NCI-H2107 (cell line): ENCODE data around the gene STK36.

Experiments
- DNase-seq: peaks from one replicate; lab custom pipeline; 2025; lab: John Stamatoyannopoulos, UW

Gene STK36

DNA sequence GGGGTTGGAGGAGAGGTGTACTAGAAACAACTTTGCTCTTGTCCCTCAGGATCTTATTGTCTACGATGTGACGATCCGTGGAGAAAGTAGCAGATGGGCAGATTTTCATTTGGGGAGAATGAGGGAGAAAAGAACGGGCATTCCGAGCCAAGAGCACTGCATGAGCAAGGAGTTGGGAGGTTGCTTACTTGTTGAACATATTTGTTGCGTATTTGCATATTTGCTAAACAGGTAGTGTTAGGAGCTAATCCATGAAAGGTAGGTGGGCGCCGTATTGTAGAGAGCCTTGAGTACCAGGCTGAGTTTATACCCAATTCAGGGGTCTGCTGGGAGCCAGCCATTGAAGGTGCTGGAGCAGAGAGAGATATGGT, 11.9 kb upstream of the STK36 start:
- no peak for DNase-seq

DNA sequence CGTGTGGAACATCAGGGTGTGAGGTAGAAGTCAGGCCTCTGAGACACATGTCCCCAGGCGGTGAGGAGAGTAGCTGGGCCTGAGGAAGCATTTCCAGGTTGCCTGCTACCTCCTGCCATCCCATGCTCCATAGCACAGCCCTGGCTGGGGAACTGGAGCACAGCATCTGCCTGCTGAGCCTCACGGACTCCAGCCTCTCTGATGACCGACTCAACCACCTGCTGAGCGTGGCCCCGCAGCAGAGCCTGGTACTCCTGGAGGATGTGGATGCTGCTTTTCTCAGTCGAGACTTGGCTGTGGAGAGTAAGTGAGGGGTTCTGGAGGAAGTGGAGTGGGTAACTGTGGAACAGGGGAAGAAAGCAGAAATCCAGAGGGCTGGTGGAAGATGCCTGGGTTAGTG, 9.5 kb upstream of the STK36 start:
- DNase-seq, result no peak

DNA sequence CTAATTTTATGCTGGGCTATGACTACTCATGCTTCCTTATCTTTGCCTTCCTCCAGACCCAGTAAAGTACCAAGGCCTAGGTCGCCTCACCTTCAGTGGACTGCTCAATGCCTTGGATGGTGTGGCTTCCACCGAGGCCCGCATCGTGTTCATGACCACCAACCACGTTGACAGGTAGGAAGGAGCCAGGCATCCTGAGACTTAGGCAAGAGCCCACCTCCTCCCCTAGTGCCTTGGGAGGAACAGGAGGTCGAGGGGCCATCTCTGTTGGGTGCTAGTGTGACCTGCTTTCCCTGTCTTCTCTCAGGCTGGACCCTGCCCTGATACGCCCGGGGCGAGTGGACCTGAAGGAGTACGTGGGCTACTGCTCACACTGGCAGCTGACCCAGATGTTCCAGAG, 9.1 kb upstream of the STK36 start:
- DNase-seq, result no peak

DNA sequence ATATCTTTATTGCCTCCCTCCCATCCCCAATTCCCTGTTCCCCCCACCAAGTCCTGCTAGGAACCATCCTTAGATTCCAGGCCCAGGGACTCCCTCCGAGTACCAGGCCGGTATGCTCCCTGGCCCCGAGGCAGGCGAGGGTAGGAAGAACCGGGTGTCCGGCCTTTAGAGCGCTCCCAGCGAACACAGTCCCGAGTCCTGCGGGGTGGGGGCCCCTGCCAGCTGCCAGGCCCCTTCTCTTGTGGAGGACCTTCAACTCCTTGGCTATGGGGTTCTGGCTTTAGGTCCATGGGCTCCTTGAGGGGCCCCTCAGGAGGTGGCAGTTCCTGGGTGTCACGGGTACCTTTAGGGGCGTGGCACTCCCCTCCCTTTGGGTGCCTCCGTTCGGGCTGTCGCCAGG, 8.0 kb upstream of the STK36 start:
- no peak for DNase-seq

DNA sequence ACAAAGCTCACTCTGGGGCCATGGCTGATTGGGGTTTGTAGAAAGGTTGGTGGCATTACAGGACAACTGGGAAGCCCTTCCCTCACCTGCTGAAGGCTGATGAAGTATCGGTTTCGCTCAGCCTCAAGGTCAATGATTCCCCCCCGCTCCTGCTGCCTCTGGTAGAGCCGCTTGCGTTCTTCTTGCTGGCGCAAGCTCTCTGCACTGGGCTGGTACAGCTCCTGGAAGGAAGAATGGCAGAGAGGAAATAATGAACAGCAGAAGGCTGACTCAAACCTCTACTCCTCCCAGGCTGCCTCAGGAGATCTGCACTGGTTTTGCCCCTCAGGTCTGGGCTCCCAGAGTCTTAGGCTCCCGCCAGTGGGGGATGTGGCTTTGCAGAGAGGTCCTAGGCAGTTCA, 7.2 kb upstream of the STK36 start:
- DNase-seq, result no peak

DNA sequence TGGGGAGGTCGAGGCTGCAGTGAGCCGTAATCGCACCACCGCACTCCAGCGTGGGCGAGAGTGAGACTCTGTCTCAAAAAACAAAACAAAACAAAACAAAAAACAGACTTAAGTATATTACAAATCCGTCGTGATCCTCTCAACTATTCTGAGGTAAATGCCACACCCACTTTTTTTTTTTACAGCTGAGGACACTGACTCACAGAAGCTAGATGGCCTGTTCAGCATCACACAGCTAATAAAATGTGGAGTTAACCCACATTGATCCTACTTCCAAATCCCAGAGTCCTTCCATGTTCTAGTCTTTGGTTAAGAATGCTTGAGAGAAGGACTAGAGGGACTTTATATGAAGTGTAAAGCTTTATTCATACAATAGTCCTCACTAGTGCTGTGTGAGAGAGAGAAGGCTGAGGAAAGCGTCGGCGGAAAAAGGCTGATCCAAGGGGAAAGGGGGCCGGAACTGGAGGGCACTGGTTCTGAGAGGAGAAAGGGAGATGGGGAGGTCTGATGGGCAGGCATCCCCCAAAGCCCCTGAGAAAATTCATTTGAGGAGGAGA, 711 bp upstream of the STK36 start:
- no peak for DNase-seq

DNA sequence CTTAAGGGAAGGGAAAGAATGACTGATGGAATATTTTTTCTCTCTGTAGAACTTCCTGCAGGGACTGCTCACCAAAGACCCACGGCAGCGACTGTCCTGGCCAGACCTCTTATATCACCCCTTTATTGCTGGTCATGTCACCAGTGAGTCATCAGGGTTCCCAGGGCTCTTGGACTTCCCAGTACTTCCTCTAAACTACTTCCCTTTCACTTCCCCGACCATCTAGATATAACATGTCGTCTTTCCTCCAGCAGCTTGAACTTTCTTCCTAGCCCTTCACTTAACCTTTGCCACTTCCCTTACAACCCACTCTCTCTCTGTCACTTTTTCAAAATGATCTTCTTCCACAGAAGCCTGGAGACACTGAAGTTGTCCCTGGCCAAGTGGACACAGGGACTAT, 7.2 kb downstream of the STK36 start:
- no peak for DNase-seq

DNA sequence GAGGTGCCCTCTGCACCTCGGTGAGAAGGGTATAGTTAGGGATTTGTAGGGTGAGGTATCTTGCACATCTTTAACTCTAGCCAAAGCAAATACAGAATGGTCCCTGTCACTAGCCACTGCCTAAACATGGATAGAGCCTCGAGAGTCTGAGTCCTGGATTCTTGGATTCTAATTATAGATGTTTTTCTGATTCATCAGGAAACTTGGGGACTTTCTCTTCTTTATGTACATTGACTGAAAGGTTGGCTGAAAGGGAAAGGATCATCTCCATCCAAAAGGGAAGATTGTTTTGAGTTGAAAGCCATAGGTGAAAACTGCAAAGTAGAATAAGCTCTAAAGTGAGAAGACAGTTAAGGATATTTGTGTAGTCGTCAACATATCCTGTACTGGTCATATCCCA, 8.2 kb downstream of the STK36 start:
- no peak for DNase-seq

DNA sequence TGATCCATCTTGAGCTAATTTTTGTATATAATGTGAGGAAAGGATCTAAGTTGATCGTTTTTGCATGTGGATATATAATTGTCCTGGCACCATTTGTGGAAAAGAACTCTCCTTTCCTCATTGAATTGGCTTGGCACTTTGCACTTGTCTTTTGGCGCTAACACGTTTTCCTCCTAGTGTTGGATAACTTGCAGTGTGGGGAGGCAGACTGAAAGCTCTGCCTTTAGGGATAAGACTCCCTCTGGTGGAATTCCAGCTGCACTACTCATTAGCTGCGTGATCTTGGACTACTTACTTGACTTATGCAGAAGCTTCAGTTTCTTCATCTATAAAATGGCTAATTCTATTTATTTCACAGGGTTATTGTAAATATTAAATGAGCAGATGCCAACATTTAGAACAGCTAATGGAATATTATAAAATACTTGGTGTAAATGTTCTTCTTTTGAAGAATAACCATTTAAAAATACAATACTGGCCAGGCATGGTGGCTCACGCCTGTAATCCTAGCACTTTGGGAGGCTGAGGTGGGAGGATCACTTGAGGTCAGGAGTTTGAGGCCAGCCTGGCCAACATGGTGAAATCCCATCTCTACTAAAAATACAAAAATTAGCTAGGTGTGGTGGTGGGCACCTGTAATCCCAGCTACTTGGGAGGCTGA, 15.6 kb downstream of the STK36 start:
- DNase-seq, result peak; percentile 15

DNA sequence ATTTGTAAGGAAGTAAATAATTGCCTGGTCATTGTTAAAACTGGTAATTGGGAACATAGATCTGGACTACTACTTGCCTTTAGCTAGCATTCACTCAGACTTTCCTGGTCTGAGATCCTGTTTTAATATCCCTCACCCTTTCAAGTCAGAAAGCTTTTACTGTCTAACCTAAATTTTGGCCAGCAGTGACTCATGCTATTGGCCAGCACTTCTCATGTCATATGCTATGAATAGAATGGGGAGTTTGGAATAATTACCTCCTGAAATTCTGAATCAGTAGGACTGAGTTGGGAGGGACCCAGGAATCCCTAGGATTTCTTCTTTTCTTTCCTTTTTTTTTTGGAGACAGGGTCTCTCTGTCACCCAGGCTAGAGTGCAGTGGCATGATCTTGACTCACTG, 19.3 kb downstream of the STK36 start:
- no peak for DNase-seq

DNA sequence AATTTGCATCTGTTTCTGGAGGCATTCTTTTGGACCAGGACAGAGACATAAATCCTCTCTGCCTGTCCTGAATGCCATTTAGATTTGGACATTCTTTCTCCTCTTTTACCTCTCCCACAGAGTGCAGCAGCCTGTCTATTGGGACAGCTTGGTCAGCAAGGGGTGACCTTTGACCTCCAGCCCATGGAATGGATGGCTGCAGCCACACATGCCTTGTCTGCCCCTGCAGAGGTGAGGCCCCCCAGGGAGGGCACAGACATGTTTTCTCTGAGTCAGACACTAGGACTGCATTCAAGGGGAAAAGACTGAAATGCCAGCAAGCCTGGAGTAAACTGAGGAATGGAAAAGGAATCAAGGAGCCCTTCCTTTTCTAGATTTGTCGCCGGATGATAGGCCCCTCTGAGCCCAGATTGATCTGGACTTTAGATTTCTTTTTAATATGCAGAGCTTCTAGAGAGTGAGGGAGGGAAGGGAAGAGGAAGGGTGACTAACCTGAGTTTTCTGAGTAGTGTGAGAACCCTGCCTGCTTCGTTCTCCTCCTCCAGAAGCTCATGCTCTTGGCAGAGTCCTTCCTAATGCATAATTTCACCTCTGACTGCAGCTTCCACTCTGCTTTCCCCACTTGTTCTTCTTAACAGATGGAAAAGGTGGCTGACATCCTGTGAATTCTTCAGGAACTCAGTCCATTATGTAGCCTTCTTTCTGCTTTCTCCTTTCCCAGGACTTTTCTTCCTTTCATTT, 22.7 kb downstream of the STK36 start:
- DNase-seq, result no peak

DNA sequence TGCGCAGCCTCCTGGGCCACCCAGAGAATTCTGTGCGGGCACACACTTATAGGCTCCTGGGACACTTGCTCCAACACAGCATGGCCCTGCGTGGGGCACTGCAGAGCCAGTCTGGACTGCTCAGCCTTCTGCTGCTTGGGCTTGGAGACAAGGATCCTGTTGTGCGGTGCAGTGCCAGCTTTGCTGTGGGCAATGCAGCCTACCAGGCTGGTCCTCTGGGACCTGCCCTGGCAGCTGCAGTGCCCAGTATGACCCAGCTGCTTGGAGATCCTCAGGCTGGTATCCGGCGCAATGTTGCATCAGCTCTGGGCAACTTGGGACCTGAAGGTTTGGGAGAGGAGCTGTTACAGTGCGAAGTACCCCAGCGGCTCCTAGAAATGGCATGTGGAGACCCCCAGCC, 27.0 kb downstream of the STK36 start:
- no peak for DNase-seq

DNA sequence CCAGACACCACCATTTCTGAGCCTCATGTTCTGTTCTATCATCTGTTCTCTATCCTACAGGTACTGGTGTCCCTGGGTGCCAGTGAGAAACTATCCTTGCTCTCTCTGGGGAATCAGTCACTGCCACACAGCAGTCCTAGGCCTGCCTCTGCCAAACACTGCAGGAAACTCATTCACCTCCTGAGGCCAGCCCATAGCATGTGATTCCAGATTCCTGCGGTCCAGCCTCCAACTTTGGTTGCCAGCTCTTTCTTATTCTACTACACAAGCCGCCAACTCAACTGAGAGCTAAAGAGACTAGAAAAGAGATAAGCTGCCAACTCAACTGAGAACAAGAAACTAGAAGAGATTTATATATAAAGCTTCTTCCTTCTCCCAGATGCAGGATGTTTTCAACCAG, 29.9 kb downstream of the STK36 start:
- DNase-seq, result no peak

DNA sequence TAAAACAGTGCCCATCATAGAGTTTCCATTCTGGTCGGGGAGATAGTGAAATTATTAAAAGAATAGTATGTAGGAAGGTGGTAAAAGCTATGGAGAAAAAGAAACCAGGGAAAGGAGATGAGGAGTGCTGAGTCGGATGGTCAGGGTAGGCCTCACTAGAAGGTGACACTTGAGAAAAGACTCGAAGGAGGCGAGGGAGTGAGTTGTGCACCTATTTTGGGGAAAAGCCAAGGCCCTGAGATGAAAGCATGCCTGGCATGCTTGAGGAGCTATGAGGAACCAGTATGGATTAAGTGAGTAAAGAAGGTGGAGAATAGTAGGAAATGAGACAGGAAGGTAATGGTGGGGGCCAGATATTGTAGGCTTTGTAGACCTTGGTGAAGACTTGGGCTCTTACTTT, 31.5 kb downstream of the STK36 start:
- DNase-seq, result no peak

DNA sequence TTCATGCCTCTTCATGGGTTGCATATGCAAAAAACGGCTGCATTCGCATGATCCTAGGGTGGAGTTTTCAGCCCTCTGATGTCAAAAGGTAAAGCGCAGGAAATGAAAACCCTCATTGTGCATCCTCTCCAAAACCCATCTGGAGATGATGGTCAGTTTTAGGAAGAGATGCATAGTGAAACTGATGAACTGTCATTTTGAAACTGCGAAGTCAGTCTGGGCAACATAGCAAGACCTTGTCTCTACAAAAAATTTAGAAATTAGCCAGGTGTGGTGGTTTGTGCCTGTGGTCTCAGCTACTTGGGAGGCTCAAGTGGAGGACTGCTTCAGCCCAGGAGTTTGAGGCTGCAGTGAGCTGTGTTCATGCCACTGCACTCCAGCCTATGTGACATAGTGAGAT, 36.2 kb downstream of the STK36 start:
- DNase-seq, result no peak

DNA sequence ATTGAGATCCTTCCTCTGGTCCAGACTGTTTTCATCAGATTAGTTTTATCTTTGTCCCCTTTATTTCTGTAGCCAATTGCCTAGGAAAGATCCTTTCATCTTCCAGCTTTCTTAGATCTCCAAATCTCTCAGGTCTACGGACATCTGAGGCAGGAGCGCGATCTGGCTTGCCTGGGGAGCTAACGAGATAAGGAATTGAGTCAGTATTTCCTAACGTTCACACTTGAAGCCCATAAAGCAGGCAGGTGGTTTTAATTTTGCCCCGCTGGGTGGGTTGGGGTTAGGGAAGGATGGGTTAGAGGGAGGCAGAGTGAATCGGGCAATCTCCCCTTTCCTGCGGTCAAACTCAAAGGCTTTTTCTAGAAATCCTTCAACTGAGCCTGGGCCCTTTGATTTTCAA, 38.0 kb downstream of the STK36 start:
- DNase-seq, result no peak

DNA sequence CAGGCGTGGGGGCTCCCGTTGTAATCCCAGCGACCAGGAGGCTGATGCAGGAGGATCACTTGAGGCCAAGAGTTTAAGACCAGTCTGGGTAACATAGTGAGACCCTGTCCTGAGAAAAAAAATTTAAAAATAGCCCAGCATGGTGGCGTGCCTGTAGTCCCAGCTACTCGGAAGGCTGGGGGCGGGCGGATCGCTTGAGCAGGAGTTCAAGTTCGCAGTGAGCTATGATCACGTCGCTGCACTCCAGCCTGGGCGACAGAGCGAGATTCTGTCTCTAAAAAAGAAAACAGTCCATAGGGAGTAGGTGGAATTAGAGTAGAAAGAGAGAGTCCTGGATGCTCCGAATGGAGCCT, 38.4 kb downstream of the STK36 start:
- DNase-seq, result no peak

DNA sequence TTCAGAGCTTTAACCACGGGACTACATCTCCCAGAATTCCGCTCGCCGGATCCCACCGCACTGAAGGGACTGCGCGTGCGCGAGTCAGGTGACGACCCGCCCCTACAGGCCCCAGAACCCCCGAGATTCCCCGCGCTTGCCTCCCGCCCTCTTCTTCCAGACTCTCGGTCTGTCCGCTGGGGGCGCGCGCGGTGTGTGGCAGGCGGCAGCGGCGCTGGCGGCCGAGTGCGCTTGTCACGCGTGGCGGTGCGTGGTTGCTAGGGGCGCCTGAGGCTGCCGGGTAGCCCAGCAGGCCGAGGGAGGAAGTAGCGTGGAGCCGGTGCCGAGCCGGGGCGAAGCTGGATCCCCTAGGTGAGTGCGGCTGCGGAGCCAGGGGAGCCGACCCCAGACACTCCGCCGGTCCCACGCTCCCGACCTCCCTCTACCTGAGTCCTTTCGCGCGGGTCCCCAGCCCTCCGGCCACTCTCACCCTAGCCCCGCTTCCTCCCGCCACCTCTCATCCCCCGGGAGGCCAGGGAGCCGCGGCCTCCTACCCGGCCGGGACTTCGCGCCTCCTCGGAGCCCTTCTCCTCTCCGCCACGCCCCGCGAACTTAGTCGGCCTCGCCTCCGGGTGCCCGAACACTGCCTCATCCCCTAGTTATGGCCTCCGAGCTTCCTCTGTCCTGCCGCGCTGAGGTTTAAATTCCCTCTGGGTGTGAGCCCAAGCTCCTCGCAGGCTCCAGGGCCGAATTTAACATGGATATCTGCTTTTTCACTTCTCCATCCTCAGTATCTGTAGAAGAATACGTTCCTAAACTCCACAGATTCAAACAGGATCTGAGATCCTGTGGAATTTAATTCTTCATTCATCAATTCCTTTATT, 39.0 kb downstream of the STK36 start, which contains the start of gene TTLL4:
TTLL4 (plus strand) TSS at position 149 of the 863 bp plus-strand sequence. CDS start 26,842 bp downstream, outside the sequence.
- peak; percentile 89 for DNase-seq

DNA sequence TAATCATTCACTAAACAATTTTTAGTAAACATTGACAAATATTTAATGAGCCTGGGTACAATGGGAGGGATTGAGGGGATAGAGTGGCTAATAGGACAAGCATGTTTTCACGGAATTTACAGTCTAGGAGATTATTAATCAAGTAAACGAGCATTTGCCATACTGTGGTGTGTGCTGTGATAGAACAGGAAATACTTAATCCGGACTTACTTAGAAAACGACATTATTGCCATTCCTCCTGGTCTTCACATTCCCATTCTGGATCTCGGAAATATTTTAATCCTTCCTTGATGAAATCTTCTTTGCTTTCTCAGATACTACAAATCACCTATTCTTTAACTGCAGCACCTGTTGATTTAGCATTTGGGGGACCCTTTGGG, 39.7 kb downstream of the STK36 start:
- DNase-seq, result no peak

DNA sequence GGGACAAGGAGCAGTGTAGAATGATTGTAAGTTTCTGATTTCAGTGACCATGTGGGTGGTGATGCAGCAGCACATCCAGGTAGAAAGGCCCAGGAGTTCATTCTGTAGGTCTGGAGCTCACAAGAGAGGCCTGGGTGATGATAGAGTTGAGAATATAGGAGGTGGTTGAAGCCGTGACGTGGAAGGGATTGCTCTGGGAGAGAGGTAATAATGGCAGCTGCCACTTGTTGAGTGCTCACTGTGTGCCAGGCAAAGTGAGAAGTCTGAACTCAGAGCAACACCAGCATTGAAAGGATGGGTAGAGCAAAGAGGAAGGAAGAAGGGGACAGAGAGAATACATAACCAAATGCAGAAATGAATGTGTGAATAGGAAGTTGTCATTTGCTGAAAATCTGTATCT, 42.0 kb downstream of the STK36 start:
- no peak for DNase-seq

DNA sequence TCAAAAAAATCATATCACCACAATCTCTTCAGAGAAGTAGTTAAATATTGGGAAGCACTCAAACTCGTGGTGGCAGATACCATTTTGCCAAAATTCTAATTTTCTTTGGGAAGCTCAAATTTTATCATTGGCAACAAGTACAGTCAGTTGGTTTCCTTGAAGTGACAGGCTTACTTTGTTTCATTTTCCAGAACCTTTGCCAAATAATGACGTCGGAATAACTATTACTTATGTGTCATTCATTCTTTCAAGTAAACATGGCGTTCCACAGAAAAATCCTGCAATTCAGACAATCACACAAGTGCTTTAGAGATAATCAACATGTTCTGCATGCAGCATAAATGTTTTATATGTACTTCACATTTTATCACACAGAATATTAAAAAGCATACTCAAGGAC, 44.2 kb downstream of the STK36 start:
- no peak for DNase-seq

DNA sequence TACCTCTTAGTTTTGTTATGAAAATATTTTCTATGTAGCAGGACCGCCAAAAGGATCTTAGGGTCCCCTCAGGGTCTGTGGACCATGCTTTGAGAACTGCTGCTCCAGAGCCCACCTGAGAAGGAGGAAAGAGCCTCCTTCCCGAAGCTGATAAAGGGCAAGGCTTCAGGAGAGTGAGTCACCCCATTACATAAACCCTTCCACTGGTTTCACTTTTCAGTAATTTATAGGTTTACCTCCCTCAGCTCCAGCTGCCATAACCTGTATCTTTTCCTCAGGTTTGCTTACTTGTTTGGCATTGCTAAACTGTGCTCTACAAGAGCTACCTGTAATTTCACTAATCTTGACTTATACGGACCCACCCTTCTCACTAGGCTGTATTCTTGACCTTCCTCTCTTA, 45.4 kb downstream of the STK36 start:
- no peak for DNase-seq

DNA sequence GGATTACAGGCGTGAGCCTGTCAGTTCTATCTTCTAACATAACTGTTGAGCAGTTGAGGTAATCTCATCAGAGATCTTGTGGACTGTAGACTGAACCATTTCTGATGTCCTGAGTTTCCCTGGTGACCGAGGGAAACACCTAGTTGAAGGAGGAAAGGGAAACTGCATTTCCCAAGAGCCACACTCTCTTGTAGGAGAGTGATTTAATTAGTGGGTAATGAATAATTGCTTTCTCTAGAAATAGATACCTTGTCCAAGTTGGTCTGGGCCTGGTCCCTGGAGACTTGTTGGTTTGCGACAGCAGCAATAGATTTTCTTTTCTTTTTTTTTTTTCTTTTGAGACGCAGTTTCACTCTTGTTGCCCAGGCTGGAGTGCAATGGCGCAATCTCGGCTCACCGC, 46.2 kb downstream of the STK36 start:
- DNase-seq, result no peak
